IMR-90 (cell line): ENCODE measurements around the gene EXTL2. TPM values are rescaled to one million over a fixed set of nuclear protein-coding genes. Genes with fewer than 3 reads are reported as not detected.
"Not testable (repeated sequence)": the region's sequence is repeated elsewhere in the genome, so short reads cannot be mapped to it uniquely, and the experiment has no call there.

Experiments used
- ATAC-seq: fragments of 200-7000 bp; cut with Tn5 transposase; 2 replicates; pipeline ENCODE4 v1.9.1; 2020; ENCODE audit warnings: low read depth, mild to moderate bottlenecking, moderate library complexity
- BruUV-seq: library from RNA; stranded (reverse); fragments of 400-500 nt; replicated peaks from 2 replicates; lab custom pipeline; 2021; lab: Mats Ljungman, UMichigan
- CTCF ChIA-PET: fragments of 300-600 bp; formaldehyde crosslinking; extraction: SDS; loops from one replicate; lab custom pipeline; 2021; ENCODE audit warnings: antibody characterized with exemption; lab: Yijun Ruan, JAX
- POLR2A ChIA-PET: fragments of 300-600 bp; sonication (Branson Sonifier 250); formaldehyde crosslinking; loops from one replicate; lab custom pipeline; 2022; ENCODE audit warnings: antibody characterized with exemption; ENCODE audit not compliant: unreplicated experiment; lab: Charles Lee
- DNase-seq: peaks from one replicate; pipeline ENCODE4 v3.0.0; 2013
- H2AFZ ChIP-seq: replicated peaks from 2 replicates; pipeline ENCODE3; 2013; ENCODE audit warnings: low read length, mild to moderate bottlenecking; ENCODE audit not compliant: poor library complexity
- H2AK5ac ChIP-seq: 2 replicates; pipeline ENCODE4 v1.6.1; 2013; ENCODE audit warnings: low read depth, low read length, inconsistent platforms
- H2AK9ac ChIP-seq: replicated peaks from 2 replicates; pipeline ENCODE3; 2013; ENCODE audit warnings: mild to moderate bottlenecking, low read depth, low read length, moderate library complexity; ENCODE audit not compliant: poor library complexity
- H2BK120ac ChIP-seq: 2 replicates; pipeline ENCODE4 v1.6.1; 2013; ENCODE audit warnings: low read depth, low read length, inconsistent platforms
- H2BK15ac ChIP-seq: 3 replicates; pipeline ENCODE4 v1.6.1; 2013; ENCODE audit warnings: low read depth, low read length, inconsistent platforms
- H2BK20ac ChIP-seq: 2 replicates; pipeline ENCODE4 v1.6.1; 2013; ENCODE audit warnings: low read depth, mild to moderate bottlenecking, inconsistent platforms, low read length, moderate library complexity
- H2BK5ac ChIP-seq: 2 replicates; pipeline ENCODE4 v1.6.1; 2013; ENCODE audit warnings: mild to moderate bottlenecking, low read depth, low read length, inconsistent platforms; ENCODE audit not compliant: poor library complexity, severe bottlenecking
- H3K14ac ChIP-seq: replicated peaks from 2 replicates; pipeline ENCODE4 v1.6.1; 2013; ENCODE audit warnings: low read depth, low read length, inconsistent platforms
- H3K18ac ChIP-seq: 2 replicates; pipeline ENCODE4 v1.6.1; 2013; ENCODE audit warnings: low read depth, low read length, control low read depth
- H3K23ac ChIP-seq: 2 replicates; pipeline ENCODE4 v1.6.1; 2013; ENCODE audit warnings: low read depth, low read length, inconsistent platforms
- H3K27ac ChIP-seq: 2 replicates; pipeline ENCODE4 v1.5.1; 2013; ENCODE audit warnings: mild to moderate bottlenecking, control low read depth, low read length; ENCODE audit not compliant: insufficient read depth
- H3K27me3 ChIP-seq: 2 replicates; pipeline ENCODE4 v1.6.1; 2013; ENCODE audit warnings: low read length; ENCODE audit not compliant: control insufficient read depth, insufficient read depth
- H3K36me3 ChIP-seq: 2 replicates; pipeline ENCODE4 v1.6.1; 2013; ENCODE audit warnings: low read length, mixed read lengths; ENCODE audit not compliant: control insufficient read depth, insufficient read depth
- H3K4ac ChIP-seq: 2 replicates; pipeline ENCODE4 v1.6.1; 2013; ENCODE audit warnings: low read depth, low read length, inconsistent platforms
- H3K4me1 ChIP-seq: 2 replicates; pipeline ENCODE4 v1.6.1; 2013; ENCODE audit warnings: low read length, mixed read lengths; ENCODE audit not compliant: control insufficient read depth, insufficient read depth
- H3K4me2 ChIP-seq: 2 replicates; pipeline ENCODE4 v1.6.1; 2013; ENCODE audit warnings: low read depth, mild to moderate bottlenecking, control low read depth, low read length, moderate library complexity
- H3K4me3 ChIP-seq: 2 replicates; pipeline ENCODE4 v1.5.1; 2013; ENCODE audit warnings: low read depth, mild to moderate bottlenecking, control low read depth, low read length, moderate library complexity; ENCODE audit not compliant: insufficient read depth
- H3K56ac ChIP-seq: 2 replicates; pipeline ENCODE4 v1.6.1; 2013; ENCODE audit warnings: low read length, inconsistent platforms; ENCODE audit not compliant: insufficient read depth; ENCODE audit errors: extremely low read depth
- H3K79me1 ChIP-seq, 2 experiments: 2 replicates each; pipeline ENCODE4 v1.6.1; 2013; ENCODE audit warnings: low read length in 2 of 2, inconsistent platforms in 1 of 2, low read depth in 1 of 2
- H3K9ac ChIP-seq: 2 replicates; pipeline ENCODE4 v1.6.1; 2013; ENCODE audit warnings: low read depth, low read length, control low read depth
- H3K9me1 ChIP-seq: 2 replicates; pipeline ENCODE4 v1.6.1; 2013; ENCODE audit warnings: low read length, inconsistent platforms; ENCODE audit not compliant: insufficient read depth
- H3K9me3 ChIP-seq: 2 replicates; pipeline ENCODE4 v1.6.1; 2013; ENCODE audit warnings: low read length; ENCODE audit not compliant: control insufficient read depth, insufficient read depth
- H4K20me1 ChIP-seq: 2 replicates; pipeline ENCODE4 v1.6.1; 2013; ENCODE audit warnings: low read length, inconsistent platforms; ENCODE audit not compliant: insufficient read depth
- H4K5ac ChIP-seq: 2 replicates; pipeline ENCODE4 v1.6.1; 2013; ENCODE audit warnings: mild to moderate bottlenecking, low read depth, low read length, control low read depth
- H4K8ac ChIP-seq, 2 experiments: 2 replicates each; pipeline ENCODE4 v1.6.1; 2013; ENCODE audit warnings: low read depth in 2 of 2, low read length in 2 of 2, control low read depth in 1 of 2, inconsistent platforms in 1 of 2
- H4K91ac ChIP-seq: 2 replicates; pipeline ENCODE4 v1.6.1; 2013; ENCODE audit warnings: low read depth, low read length, inconsistent platforms; ENCODE audit not compliant: insufficient read depth
- MAFK ChIP-seq: IDR thresholded peaks from 2 replicates; pipeline ENCODE4 v1.6.1; 2012; ENCODE audit warnings: low read depth, low read length, improper control_type of control experiment
- RAD21 ChIP-seq: IDR thresholded peaks from 2 replicates; pipeline ENCODE4 v1.6.1; 2012; ENCODE audit warnings: low read length, improper control_type of control experiment
- WGBS, 2 experiments: methylation state at CpG; one replicate each; pipeline versions ENCODE4 v1.1.5 to v1.1.7; 2013; ENCODE audit warnings: missing lambda C conversion rate in 2 of 2; ENCODE audit not compliant: insufficient read length in 1 of 2; ENCODE audit errors: extremely low coverage in 2 of 2; 5-methylcytosine and 5-hydroxymethylcytosine counted together
- dilution Hi-C: fragments of 300-500 bp; cut with HindIII; formaldehyde crosslinking; loops from one replicate; pipeline ENCODE4 v1.14.3; 2018; ENCODE audit warnings: low sequenced_read_pairs; ENCODE audit not compliant: unreplicated experiment
- in situ Hi-C: fragments of 300-500 bp; cut with MboI; formaldehyde crosslinking; loops from 3 replicates; pipeline ENCODE4 v1.14.3; 2019; ENCODE audit warnings: low sequenced_read_pairs, inconsistent platforms, mixed read lengths
- intact Hi-C: fragments of 100-400 bp; cut with micrococcal nuclease; formaldehyde crosslinking; loops from 2 replicates; pipeline ENCODE4 v1.10.0; 2022
- polyA plus RNA-seq, 3 experiments: library from polyadenylated mRNA; depleted of rRNA; stranded (reverse); fragments of >200 nt; gene quantifications; 2 replicates each; pipeline ENCODE4 v1.2.3, GENCODE V29; 2012; ENCODE audit warnings: low replicate concordance in 1 of 3
- total RNA-seq: library from RNA; depleted of rRNA; stranded (reverse); fragments of >200 nt; gene quantifications from 2 replicates; pipeline ENCODE4 v1.2.3, GENCODE V29; 2012

Gene EXTL2
- total and polyA plus RNA-seq, 2 of the 4 experiments (the other 2 are of a cell fraction) = 24.9 to 27.6 TPM

DNA sequence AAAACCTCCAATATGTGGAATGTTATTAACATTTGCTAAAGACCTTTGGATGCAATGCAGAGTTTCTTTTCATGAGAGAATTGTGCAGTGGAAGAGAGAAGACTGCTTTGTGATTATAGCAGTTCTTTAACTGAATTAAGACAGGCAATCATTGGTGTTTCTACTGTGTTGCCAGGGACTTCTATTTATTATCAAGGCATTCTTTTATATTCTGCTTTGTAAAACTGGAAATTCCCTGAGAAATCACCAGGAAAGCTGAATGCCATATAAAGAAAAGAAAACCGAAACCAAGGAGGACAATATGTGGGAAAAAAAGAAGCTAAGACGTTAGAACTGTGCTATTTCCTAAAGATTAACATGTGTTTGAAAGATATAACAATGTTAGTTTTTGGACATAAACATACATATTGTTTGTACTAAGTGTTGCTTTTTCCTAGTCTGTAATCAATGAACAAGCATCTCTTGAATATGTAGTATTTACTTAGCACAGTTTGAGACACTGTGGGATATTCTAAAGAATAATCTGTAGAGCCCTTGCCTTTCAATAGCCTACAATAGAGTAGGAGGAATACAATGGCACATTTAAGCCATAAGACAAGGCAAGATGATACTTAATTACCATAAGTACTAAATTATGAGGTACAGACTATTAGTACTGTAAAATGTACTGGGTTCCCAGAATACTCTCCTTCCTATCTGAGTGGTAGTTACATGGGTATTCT, 47.1 kb downstream of the EXTL2 start (continued):
- TF ChIP-seq RAD21 (no peak), MAFK (no peak)

DNA sequence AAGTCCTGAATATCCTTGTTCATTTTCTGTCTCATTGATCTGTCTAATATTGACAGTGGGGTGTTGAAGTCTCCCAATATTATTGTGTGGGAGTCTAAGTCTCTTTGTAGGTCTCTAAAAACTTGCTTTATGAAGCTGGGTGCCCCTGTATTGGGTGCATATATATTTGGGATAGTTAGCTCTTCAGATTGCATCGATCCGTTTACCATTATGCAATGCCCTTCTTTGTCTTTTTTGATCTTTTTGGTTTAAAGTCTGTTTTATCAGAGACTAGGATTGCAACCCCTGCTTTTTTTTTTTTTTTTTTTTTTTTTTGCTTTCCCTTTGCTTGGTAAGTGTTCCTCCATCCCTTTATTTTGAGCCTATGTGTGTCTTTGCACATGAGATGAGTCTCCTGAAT, 51.5 kb downstream of the EXTL2 start:
- intact Hi-C loops, CTCF ChIA-PET: not testable (repeated sequence)

More for the DNA sequence above, 51.5 kb downstream of the EXTL2 start:
- H3K4me1 ChIP-seq, H2BK15ac ChIP-seq, H3K27me3 ChIP-seq, H3K9me3 ChIP-seq, H3K36me3 ChIP-seq, H2BK120ac ChIP-seq, ATAC-seq, H3K27ac ChIP-seq, H2AK9ac ChIP-seq, BruUV-seq, H3K9me1 ChIP-seq, H2BK5ac ChIP-seq, H3K79me1 ChIP-seq, H4K5ac ChIP-seq, H2AK5ac ChIP-seq, POLR2A ChIA-PET, H3K4me3 ChIP-seq, H3K9ac ChIP-seq, H3K23ac ChIP-seq, H3K4ac ChIP-seq, H2BK20ac ChIP-seq, H3K4me2 ChIP-seq, dilution Hi-C loops, H3K14ac ChIP-seq, H4K8ac ChIP-seq, H3K18ac ChIP-seq, H4K20me1 ChIP-seq, in situ Hi-C loops, H4K91ac ChIP-seq, H3K56ac ChIP-seq, DNase-seq, H2AFZ ChIP-seq: not testable (repeated sequence)
- WGBS, 2 experiments = no CpG with 5 or more reads among the region's 2 CpGs
